OCI-LY7 (cell line): ENCODE results near the gene CDKAL1. TPM values are rescaled to one million over a fixed set of nuclear protein-coding genes. Genes with fewer than 3 reads are reported as not detected.

Experiments used
- BruUV-seq: library from RNA; stranded (reverse); fragments of 400-500 nt; replicated peaks from 2 replicates; lab custom pipeline; 2021; lab: Mats Ljungman, UMichigan
- CTCF ChIA-PET: fragments of 300-600 bp; sonication (Branson Sonifier 250); formaldehyde crosslinking; loops from one replicate; lab custom pipeline; 2022; ENCODE audit warnings: antibody characterized with exemption; ENCODE audit not compliant: unreplicated experiment; lab: Charles Lee
- POLR2A ChIA-PET: fragments of 300-600 bp; sonication (Branson Sonifier 250); formaldehyde crosslinking; loops from one replicate; lab custom pipeline; 2022; ENCODE audit warnings: antibody characterized with exemption; lab: Charles Lee
- DNase-seq: peaks from one replicate; pipeline ENCODE4 v3.0.0-alpha.2; 2015; ENCODE audit warnings: low spot score
- H2AFZ ChIP-seq: fragments of 200-600 bp; sonication (generic), shearing (Covaris generic); 2 replicates; pipeline ENCODE4 v1.6.1; 2014; ENCODE audit warnings: mild to moderate bottlenecking, antibody characterized with exemption, low read length, moderate library complexity
- H3K27ac ChIP-seq: fragments of 200-600 bp; sonication (generic); 2 replicates; pipeline ENCODE4 v1.5.1; 2014; ENCODE audit warnings: mixed run types, low read depth, mild to moderate bottlenecking, moderate library complexity, low read length, inconsistent platforms; ENCODE audit not compliant: poor library complexity, severe bottlenecking
- H3K36me3 ChIP-seq: fragments of 200-600 bp; sonication (generic); 2 replicates; pipeline ENCODE4 v1.6.1; 2014; ENCODE audit warnings: mild to moderate bottlenecking, antibody characterized with exemption, low read length, moderate library complexity, mixed read lengths; ENCODE audit not compliant: insufficient read depth
- H3K4me1 ChIP-seq: fragments of 200-600 bp; sonication (generic); 2 replicates; pipeline ENCODE4 v1.5.1; 2014; ENCODE audit warnings: mild to moderate bottlenecking, low read length; ENCODE audit not compliant: insufficient read depth, poor library complexity, severe bottlenecking
- H3K4me2 ChIP-seq: fragments of 200-600 bp; sonication (generic); 2 replicates; pipeline ENCODE4 v1.6.1; 2014; ENCODE audit warnings: mild to moderate bottlenecking, low read length
- H3K4me3 ChIP-seq: fragments of 200-600 bp; sonication (generic); 2 replicates; pipeline ENCODE4 v1.5.1; 2014; ENCODE audit warnings: mild to moderate bottlenecking, low read depth, low read length; ENCODE audit not compliant: poor library complexity, severe bottlenecking
- H3K79me2 ChIP-seq: fragments of 200-600 bp; sonication (generic); 2 replicates; pipeline ENCODE4 v1.6.1; 2016; ENCODE audit warnings: low read depth, mild to moderate bottlenecking, low read length, moderate library complexity, mixed read lengths; ENCODE audit not compliant: insufficient read depth
- H3K9me2 ChIP-seq: fragments of 200-600 bp; sonication (generic); 2 replicates; pipeline ENCODE4 v1.6.1; 2016; ENCODE audit warnings: mild to moderate bottlenecking, low read length, mixed read lengths; ENCODE audit not compliant: insufficient read depth
- H3K9me3 ChIP-seq: fragments of 200-600 bp; sonication (generic); 2 replicates; pipeline ENCODE4 v1.6.1; 2014; ENCODE audit warnings: mild to moderate bottlenecking, mixed run types, low read length, mixed read lengths
- H4K20me1 ChIP-seq: fragments of 200-600 bp; sonication (generic); 2 replicates; pipeline ENCODE4 v1.6.1; 2014; ENCODE audit warnings: mild to moderate bottlenecking, antibody characterized with exemption, low read length, moderate library complexity, mixed read lengths; ENCODE audit not compliant: insufficient read depth
- CTCF ChIP-seq: fragments of 200-600 bp; sonication (generic); conservative IDR thresholded peaks from 2 replicates; pipeline ENCODE4 v1.5.1; 2014; ENCODE audit warnings: mild to moderate bottlenecking, antibody characterized with exemption, low read length, moderate library complexity, mixed read lengths
- EZH2phosphoT487 ChIP-seq: fragments of 200-600 bp; sonication (generic); IDR thresholded peaks from 2 replicates; pipeline ENCODE4 v1.6.1; 2018; ENCODE audit warnings: low read depth, borderline replicate concordance, mild to moderate bottlenecking, mixed run types, antibody characterized with exemption, low read length, moderate library complexity, mixed read lengths
- intact Hi-C: fragments of 100-400 bp; cut with micrococcal nuclease; formaldehyde crosslinking; loops from one replicate; pipeline ENCODE4 v1.10.0; 2022; ENCODE audit not compliant: unreplicated experiment
- total RNA-seq, 2 experiments: library from RNA; depleted of rRNA in 1 of 2; stranded (reverse); fragments of >200 nt in 1 of 2; shearing (Covaris generic) in 1 of 2; gene quantifications; 2 replicates each; pipeline ENCODE4 v1.2.3, GENCODE V29; 2014 to 2022

Gene CDKAL1
- total RNA-seq, 2 experiments from 2014 or later, result 19.9 to 21.1 TPM

GRCh38 chr6:20965276-20965675 lies 431.0 kb downstream of the CDKAL1 start:
- Histone ChIP-seq H4K20me1 (no peaks in the 10 kb centered on the region), H3K9me3 (no peaks in the 10 kb centered on the region), H3K9me2 (no peaks in the 10 kb centered on the region), H3K36me3 (no peaks in the 10 kb centered on the region), H3K27ac (no peak overlapping the region), H2AFZ (no peak overlapping the region), H3K4me3 (no peak overlapping the region), H3K4me1 (no peaks in the 10 kb centered on the region), H3K79me2 (no peaks in the 10 kb centered on the region), H3K4me2 (no peak overlapping the region)
- TF ChIP-seq CTCF, result no peak
- no peak for TF ChIP-seq EZH2phosphoT487
- ChIA-PET POLR2A (interaction anchor here (0.5 kb wide), 1 partner anchor 406 kb away, joined by 5 read pairs; no protein-coding TSS in a partner anchor), CTCF (no interaction called here)
- intact Hi-C loops, result no loop called here
- DNase-seq, result no peak
- no TSS peak for BruUV-seq

- Histone ChIP-seq H3K27ac (no peak overlapping the region), H3K4me3 (no peak overlapping the region), H3K9me2 (no peaks in the 10 kb centered on the region), H2AFZ (no peak overlapping the region), H3K79me2 (no peaks in the 10 kb centered on the region), H4K20me1 (no peaks in the 10 kb centered on the region), H3K4me2 (no peak overlapping the region), H3K9me3 (no peaks in the 10 kb centered on the region), H3K4me1 (no peaks in the 10 kb centered on the region), H3K36me3 (no peaks in the 10 kb centered on the region)
- intact Hi-C loops, result no loop called here
- ChIA-PET CTCF (no interaction called here), POLR2A (interaction anchor here (1.0 kb wide), 1 partner anchor 11 kb away, joined by 3 read pairs; no protein-coding TSS in a partner anchor)
- no TSS peak for BruUV-seq
- no peak for DNase-seq
- TF ChIP-seq CTCF (no peak), EZH2phosphoT487 (no peak)
Observed at GRCh38 chr6:20965915-20966314, 431.7 kb downstream of the CDKAL1 start.

GRCh38 chr6:20969551-20969950 lies 435.3 kb downstream of the CDKAL1 start:
- intact Hi-C loops, result no loop called here
- CTCF ChIA-PET, result no interaction called here

More at GRCh38 chr6:20969551-20969950, 435.3 kb downstream of the CDKAL1 start:
- no peaks in the 10 kb centered on the region for H3K9me2 ChIP-seq
- H3K9me3 ChIP-seq, result no peaks in the 10 kb centered on the region
- BruUV-seq, result no TSS peak
- no peak for TF ChIP-seq EZH2phosphoT487
- no peak for TF ChIP-seq CTCF
- no peak overlapping the region for H3K4me3 ChIP-seq
- H4K20me1 ChIP-seq, result no peaks in the 10 kb centered on the region
- H3K4me1 ChIP-seq, result no peaks in the 10 kb centered on the region
- H2AFZ ChIP-seq, result no peak overlapping the region
- POLR2A ChIA-PET, result interaction anchor here (0.6 to 1.4 kb wide), 3 partner anchors 9 to 864 kb away, joined by 3 to 4 read pairs (median 3); no protein-coding TSS in a partner anchor
- no peaks in the 10 kb centered on the region for H3K36me3 ChIP-seq
- H3K79me2 ChIP-seq, result no peaks in the 10 kb centered on the region
- no peak overlapping the region for H3K4me2 ChIP-seq
- no peak overlapping the region for H3K27ac ChIP-seq
- no peak for DNase-seq
